Smooth muscle cell (in vitro differentiated cells): ENCODE measurements around the gene SLC49A4. TPM values are rescaled to one million over a fixed set of nuclear protein-coding genes. Genes with fewer than 3 reads are reported as not detected.

Experiments used
- DNase-seq: peaks from one replicate; lab custom pipeline; 2025; ENCODE audit not compliant: unreplicated experiment; lab: John Stamatoyannopoulos, UW
- H2AFZ ChIP-seq: fragments of 200-600 bp; sonication (generic); 2 replicates; pipeline ENCODE4 v1.6.0; 2016; ENCODE audit warnings: antibody characterized with exemption, low read depth, mild to moderate bottlenecking
- H3F3A ChIP-seq: fragments of 200-600 bp; sonication (generic); 2 replicates; pipeline ENCODE4 v1.6.0; 2017; ENCODE audit warnings: antibody characterized with exemption, low read depth
- H3K27ac ChIP-seq: fragments of 200-600 bp; sonication (generic); 2 replicates; pipeline ENCODE4 v1.5.1; 2016; ENCODE audit warnings: low read depth, mild to moderate bottlenecking
- H3K27me3 ChIP-seq: fragments of 200-600 bp; sonication (generic); 2 replicates; pipeline ENCODE4 v1.6.1; 2016; ENCODE audit warnings: low read depth, mild to moderate bottlenecking
- H3K36me3 ChIP-seq: fragments of 200-600 bp; sonication (generic); 2 replicates; pipeline ENCODE4 v1.5.1; 2016; ENCODE audit warnings: low read depth
- H3K4me1 ChIP-seq: fragments of 200-600 bp; sonication (generic); 2 replicates; pipeline ENCODE4 v1.5.1; 2016; ENCODE audit warnings: low read depth
- H3K4me2 ChIP-seq: fragments of 200-600 bp; sonication (generic); 2 replicates; pipeline ENCODE4 v1.6.0; 2016; ENCODE audit warnings: mild to moderate bottlenecking
- H3K4me3 ChIP-seq: fragments of 200-600 bp; sonication (generic); 2 replicates; pipeline ENCODE4 v1.5.1; 2016; ENCODE audit warnings: mild to moderate bottlenecking
- H3K79me2 ChIP-seq: fragments of 200-600 bp; sonication (generic); 2 replicates; pipeline ENCODE4 v1.6.0; 2016; ENCODE audit warnings: low read depth, mild to moderate bottlenecking
- H3K9ac ChIP-seq: fragments of 200-600 bp; sonication (generic); 2 replicates; pipeline ENCODE4 v1.6.0; 2016; ENCODE audit warnings: low read depth
- H3K9me3 ChIP-seq: fragments of 200-600 bp; sonication (generic); replicated peaks from 2 replicates; pipeline ENCODE4 v1.5.1; 2016; ENCODE audit warnings: low read depth
- H4K20me1 ChIP-seq: fragments of 200-600 bp; sonication (generic); 2 replicates; pipeline ENCODE4 v1.6.0; 2016; ENCODE audit warnings: low read depth
- CTCF ChIP-seq: fragments of 200-600 bp; sonication (generic); IDR thresholded peaks from 2 replicates; pipeline ENCODE4 v1.5.1; 2017; ENCODE audit warnings: borderline replicate concordance, mild to moderate bottlenecking, antibody characterized with exemption; ENCODE audit not compliant: insufficient read depth, poor library complexity, severe bottlenecking
- whole genome bisulfite sequencing: methylation state at CpG from one replicate; pipeline ENCODE4 v1.1.7; 2016; ENCODE audit warnings: low lambda C conversion rate; 5-methylcytosine and 5-hydroxymethylcytosine counted together
- polyA plus RNA-seq: library from polyadenylated mRNA; unstranded; fragments of >200 nt; fragmentation: Nextera tagmentation; extraction: Ambion mirVana; gene quantifications from 2 replicates; pipeline ENCODE4 v1.2.1, GENCODE V29; 2016
- total RNA-seq: library from RNA; depleted of rRNA; stranded (reverse); fragments of >200 nt; gene quantifications from 2 replicates; pipeline ENCODE4 v1.2.3, GENCODE V29; 2014

SLC49A4 gene
- total and polyA plus RNA-seq, 2 experiments from 2014 or later: 7.8 to 19.5 TPM

- peaks cover 8% of the 10 kb centered on the region for H3K4me1 ChIP-seq
- no peaks in the 10 kb centered on the region for H3K79me2 ChIP-seq
- H2AFZ ChIP-seq: no peak overlapping the region
- H3K4me2 ChIP-seq: no peak overlapping the region
- no peak overlapping the region for H3K9ac ChIP-seq
- no peak for DNase-seq
- H3K4me3 ChIP-seq: no peak overlapping the region
- no peaks in the 10 kb centered on the region for H3F3A ChIP-seq
- no peaks in the 10 kb centered on the region for H3K9me3 ChIP-seq
- 66% methylated on average over 5 of the region's 5 CpGs for WGBS
- H3K36me3 ChIP-seq: no peaks in the 10 kb centered on the region
- no peak for TF ChIP-seq CTCF
- peaks cover 34% of the 10 kb centered on the region for H3K27me3 ChIP-seq
- H4K20me1 ChIP-seq: no peaks in the 10 kb centered on the region
- no peak overlapping the region for H3K27ac ChIP-seq
Measured at GRCh38 chr3:122918576-122919290, 123.9 kb downstream of the SLC49A4 start.

GRCh38 chr3:122919291-122919610, 124.4 kb downstream of the SLC49A4 start:
- no peak overlapping the region for H3K27ac ChIP-seq
- H3K9ac ChIP-seq: no peak overlapping the region
- H3F3A ChIP-seq: no peaks in the 10 kb centered on the region
- peaks cover 39% of the 10 kb centered on the region for H3K27me3 ChIP-seq
- TF ChIP-seq CTCF: no peak
- H3K4me1 ChIP-seq: peaks cover 8% of the 10 kb centered on the region
- no peaks in the 10 kb centered on the region for H4K20me1 ChIP-seq
- H3K4me2 ChIP-seq: no peak overlapping the region
- no peaks in the 10 kb centered on the region for H3K36me3 ChIP-seq
- no peak for DNase-seq
- no peak overlapping the region for H2AFZ ChIP-seq
- no peaks in the 10 kb centered on the region for H3K9me3 ChIP-seq
- 86% methylated on average over 3 of the region's 3 CpGs for WGBS
- H3K79me2 ChIP-seq: no peaks in the 10 kb centered on the region
- no peak overlapping the region for H3K4me3 ChIP-seq

- no peak overlapping the region for H2AFZ ChIP-seq
- H3K27ac ChIP-seq: no peak overlapping the region
- no peak for DNase-seq
- H3K36me3 ChIP-seq: no peaks in the 10 kb centered on the region
- H3K4me3 ChIP-seq: no peak overlapping the region
- H3K4me2 ChIP-seq: no peak overlapping the region
- H3F3A ChIP-seq: no peaks in the 10 kb centered on the region
- no peaks in the 10 kb centered on the region for H3K79me2 ChIP-seq
- peaks cover 8% of the 10 kb centered on the region for H3K4me1 ChIP-seq
- no peaks in the 10 kb centered on the region for H4K20me1 ChIP-seq
- no peak for TF ChIP-seq CTCF
- WGBS: 81% methylated on average over 6 of the region's 6 CpGs
- H3K9ac ChIP-seq: no peak overlapping the region
- no peaks in the 10 kb centered on the region for H3K9me3 ChIP-seq
- peaks cover 45% of the 10 kb centered on the region for H3K27me3 ChIP-seq
Measured at GRCh38 chr3:122920986-122921385, 126.1 kb downstream of the SLC49A4 start.
